GM19043 (cell line): ENCODE data around the gene CEACAM18.
"Not testable (repeated sequence)": the region's sequence is repeated elsewhere in the genome, so short reads cannot be mapped to it uniquely, and the experiment has no call there.

Experiments used
- ATAC-seq: cut with Tn5 transposase; IDR thresholded peaks from one replicate; pipeline ENCODE4 v1.9.1; 2021; ENCODE audit warnings: low read depth; ENCODE audit not compliant: unreplicated experiment

Gene CEACAM18

GRCh38 chr19:51478381-51479234 lies at the start of gene CEACAM18:
TSS of gene CEACAM18 (plus strand) at chr19:51478539.
- no peak for ATAC-seq

- no peak for ATAC-seq
Measured at GRCh38 chr19:51430221-51430620, 48.1 kb upstream of the CEACAM18 start.

DNA sequence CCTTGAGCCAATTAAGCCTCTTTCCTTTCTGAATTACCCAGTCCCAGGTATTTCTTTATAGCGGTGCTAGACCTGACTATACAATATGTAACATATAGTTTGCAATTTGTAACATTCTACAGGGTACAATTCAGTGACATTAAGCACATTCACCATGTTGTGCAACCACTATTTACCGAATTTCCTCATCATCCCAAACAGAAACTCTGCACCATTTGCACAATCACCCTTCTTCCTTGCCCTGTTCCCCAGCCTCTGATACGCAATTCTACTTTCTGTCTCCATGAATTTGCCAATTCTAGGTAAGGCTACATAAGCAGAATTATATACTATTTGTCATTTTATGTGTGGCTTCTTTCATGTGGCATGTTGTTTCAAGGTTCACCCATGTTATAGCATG lies 47.2 kb upstream of the CEACAM18 start:
- no peak for ATAC-seq

GRCh38 chr19:51433043-51433442 lies 45.3 kb upstream of the CEACAM18 start:
- no peak for ATAC-seq

DNA sequence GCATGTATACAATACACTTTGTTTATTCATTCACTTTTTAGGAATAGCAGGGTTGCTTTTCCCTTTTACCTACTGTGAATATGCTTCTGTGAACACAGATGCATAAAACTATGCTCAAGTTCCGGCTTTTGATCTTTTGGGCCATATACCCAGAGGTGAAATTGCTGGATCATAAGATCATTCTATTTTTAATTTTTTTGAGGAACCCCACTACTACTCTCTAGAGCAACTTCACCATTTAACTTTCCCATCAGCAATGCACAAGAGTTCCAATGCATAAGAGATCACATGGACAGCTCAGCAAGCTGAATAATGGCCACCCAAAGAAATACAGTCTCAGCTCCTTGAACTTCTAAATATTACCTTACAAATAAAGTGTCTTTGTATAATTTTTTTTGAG lies 43.9 kb upstream of the CEACAM18 start:
- no peak for ATAC-seq

GRCh38 chr19:51439021-51439465 lies 39.3 kb upstream of the CEACAM18 start:
- no peak for ATAC-seq

GRCh38 chr19:51440052-51440451 lies 38.3 kb upstream of the CEACAM18 start:
- no peak for ATAC-seq

GRCh38 chr19:51440846-51441409 lies 37.4 kb upstream of the CEACAM18 start:
- ATAC-seq = no peak

DNA sequence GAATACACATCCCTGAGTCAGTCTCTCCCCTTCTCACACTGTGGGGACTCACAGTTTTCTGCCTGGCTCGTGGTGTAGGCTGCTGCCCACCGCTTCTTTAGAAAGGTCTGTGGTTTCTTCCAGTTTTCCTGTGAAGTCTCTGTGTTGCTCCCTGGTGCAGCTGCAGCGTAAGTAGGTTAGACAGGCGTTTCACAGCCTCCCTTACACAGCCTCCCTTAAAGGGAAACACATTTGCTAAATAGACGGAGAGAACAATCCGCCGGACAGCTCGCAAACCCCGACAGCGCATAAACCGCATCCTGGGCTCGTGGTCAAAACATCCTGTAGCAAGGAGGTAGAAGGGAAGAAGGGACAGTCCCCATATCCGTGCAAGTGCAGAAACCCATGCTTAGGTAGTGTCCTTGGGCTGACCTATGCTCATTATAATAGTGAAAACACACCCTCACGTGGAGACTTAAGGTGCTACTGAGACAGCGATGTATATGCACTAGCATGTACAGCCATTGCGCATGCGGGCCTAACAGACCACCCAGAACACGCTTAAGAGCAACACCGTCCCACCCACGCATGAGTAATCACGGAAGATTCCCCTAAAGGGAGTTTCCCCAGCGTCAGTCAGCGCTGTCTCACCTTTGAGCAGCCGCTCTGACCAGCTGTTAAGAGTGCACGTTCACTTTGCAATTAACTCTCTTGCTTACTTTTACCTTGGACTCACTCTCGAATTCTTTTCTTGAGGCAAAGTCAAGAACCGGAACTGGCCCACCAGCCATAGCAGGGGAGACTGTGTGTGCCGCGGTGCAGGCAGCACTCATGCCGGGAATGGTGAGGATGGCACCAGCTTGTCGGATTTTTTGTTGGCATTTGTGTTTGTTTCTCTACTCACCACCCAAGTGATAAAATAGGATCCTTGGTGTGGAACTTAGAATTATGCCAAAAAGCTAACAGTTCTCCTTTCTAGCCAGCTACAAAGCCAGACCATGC lies 36.6 kb upstream of the CEACAM18 start:
- ATAC-seq = peak; percentile 81

DNA sequence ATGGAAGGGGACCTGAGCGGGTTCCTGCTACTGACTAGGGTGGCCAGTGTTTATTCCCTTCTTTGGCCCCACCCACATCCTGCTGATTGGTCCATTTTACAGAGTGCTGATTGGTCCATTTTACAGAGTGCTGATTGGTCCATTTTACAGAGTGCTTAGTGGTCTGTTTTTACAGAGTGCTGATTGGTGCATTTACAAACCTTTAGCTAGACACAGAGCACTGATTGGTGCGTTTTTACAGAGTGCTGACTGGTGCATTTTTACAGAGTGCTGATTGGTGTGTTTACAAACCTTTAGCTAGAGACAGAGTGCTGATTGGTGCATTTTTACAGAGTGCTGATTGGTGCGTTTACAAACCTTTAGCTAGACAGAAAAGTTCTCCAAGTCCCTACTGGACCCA lies 30.8 kb upstream of the CEACAM18 start:
- not testable (repeated sequence) for ATAC-seq

GRCh38 chr19:51448011-51448410 lies 30.3 kb upstream of the CEACAM18 start:
- no peak for ATAC-seq

DNA sequence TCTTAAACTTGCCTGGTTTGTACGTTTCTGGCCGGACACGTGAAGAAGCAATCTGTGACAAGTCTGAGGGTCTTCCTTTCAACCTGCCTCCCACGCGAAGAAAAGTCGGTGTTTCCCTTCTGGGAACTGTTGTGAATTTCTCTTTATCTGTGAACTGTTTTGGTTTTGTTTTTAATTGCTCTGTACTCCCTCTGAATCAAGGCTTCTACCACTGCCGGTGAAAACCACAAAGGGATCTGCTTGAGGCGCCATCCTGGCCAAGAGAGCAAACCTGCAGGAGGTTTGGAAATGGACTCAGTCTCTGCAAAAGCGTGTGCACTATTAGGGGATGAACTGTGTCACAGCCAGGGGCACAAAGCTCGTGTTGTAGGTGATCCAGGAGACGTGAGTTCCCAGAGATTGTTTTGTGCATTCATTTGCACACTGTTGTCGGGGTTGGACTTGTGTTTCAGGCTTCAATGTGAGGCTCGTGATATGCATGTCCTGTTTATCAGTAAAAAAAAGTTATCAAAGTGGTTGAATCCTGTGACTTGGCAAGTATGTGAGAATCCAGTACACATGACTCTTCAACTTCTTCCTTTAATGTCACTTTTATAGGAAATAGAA lies 29.8 kb upstream of the CEACAM18 start:
- no peak for ATAC-seq

GRCh38 chr19:51450730-51451307 lies 27.5 kb upstream of the CEACAM18 start:
- ATAC-seq = no peak

DNA sequence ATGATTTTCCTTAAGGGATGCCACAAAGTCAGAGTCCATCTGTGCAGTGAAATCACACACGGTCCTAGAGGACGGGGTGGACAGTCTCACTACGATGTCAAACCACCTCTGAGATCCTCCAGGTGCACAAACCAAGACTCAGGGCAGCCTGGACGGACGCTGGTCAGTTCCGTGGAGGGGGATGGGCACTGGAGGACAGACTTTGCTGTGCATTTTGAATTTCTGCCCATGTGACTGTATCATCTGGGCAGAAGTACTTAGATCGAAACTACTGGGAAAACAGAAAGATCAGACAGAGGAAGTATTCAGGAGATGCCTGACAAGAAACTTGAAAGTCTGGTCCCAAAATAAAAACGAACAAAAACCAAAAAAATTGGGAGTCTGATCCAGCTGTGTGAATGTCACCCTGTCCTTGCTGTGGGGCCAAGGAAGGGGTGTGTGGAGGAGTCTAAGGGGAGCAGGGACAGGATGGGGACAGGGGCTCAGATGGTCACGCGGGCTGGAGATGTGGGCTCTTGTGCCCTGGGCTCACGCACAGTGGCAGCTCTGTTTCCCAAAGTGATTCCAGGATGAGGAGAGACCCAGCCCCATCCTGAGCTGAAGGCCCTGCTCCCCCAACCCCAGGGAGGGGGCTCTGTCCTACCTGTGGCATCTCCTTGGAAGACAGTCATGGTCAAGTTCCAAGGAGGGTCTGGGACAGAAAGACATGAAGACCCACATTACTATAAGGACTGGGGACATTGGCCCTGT lies 21.6 kb upstream of the CEACAM18 start:
- no peak for ATAC-seq

DNA sequence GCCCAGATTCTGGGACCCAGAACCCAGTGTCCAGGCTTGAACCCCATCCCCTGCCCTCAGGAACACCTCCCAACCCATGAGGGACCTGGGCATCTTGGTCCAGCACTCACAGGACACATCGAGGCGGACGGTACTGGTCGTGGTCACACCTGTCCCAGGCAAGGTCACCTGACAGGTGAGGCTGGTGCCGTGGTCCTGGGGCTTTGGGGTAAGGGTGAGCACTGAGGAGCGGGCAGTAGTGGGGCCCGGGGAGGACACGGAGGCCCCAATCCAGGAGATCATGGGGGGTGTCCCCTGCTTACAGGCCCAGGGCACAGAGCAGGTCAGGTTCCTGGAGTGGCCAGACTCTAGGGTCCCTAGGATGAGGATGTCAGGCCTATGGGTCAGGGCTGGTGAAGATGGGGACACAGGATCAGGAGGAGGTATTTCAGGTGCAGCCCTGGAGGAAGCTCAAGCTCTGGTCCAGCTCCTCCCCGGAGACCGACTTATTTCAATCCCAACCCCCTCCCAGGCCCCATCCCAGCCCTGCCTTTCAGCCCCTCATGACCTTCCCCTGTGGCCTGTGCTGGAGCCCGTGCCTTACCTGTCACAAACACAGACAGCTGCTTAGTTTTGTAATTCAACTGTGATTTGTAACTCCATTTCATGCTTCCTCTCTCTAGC lies 20.9 kb upstream of the CEACAM18 start:
- ATAC-seq = no peak

DNA sequence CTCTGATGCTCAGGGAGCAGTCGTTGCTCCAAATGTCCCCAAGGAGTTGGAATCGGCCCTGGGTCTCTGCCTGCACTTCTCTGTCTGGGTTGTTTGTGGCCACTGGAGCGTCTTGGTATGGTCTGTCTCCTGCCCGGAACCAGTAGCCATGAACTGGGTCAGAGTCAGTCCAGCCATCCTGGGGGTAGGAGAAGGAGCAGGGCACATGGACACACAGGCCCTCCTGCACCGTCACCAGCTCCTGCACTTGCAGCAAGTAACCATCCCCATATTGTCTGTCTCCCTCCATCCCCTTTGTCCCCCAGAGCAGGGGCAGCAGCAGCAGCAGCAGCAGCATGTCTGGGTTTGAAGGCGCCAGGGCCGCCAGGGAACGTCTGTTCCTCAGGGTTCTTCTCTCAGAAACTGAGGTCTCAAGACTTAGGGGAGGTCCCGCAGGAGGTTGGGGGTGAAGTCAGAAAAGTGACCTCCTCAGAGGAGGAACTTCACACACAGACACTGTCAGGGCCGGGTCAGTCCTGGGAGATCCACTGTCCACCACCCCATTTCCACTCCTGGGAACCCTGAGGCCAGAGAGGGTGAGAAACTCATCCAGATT lies 20.2 kb upstream of the CEACAM18 start, which contains the start of gene SIGLEC8:
TSS of gene SIGLEC8 (minus strand) at position 404 of the 595 bp plus-strand sequence. CDS start at position 337, 67 bp downstream.
- ATAC-seq = no peak

GRCh38 chr19:51458899-51459505 lies 19.3 kb upstream of the CEACAM18 start:
- no peak for ATAC-seq
